SK-N-SH (cell line): ENCODE data around the gene C1orf159. TPM values are rescaled to one million over a fixed set of nuclear protein-coding genes. Genes with fewer than 3 reads are reported as not detected.
A peak's percentile ranks its signal among the peaks of the same experiment; 100 is the strongest.

ENCODE experiments used
- CTCF ChIA-PET: fragments of 300-600, 350-600 bp; formaldehyde crosslinking; extraction: SDS; loops from one replicate; lab custom pipeline; 2021; lab: Yijun Ruan, JAX
- POLR2A ChIA-PET: fragments of 350-600 bp; sonication (Branson Sonifier 250); formaldehyde crosslinking; extraction: SDS; loops from one replicate; lab custom pipeline; 2020; ENCODE audit warnings: antibody characterized with exemption, inconsistent platforms; lab: Yijun Ruan, JAX
- DNase-seq: peaks from one replicate; pipeline ENCODE4 v3.0.0; 2012
- H2AFZ ChIP-seq: fragments of 200-600 bp; sonication (generic); 2 replicates; pipeline ENCODE4 v1.8.1; 2016; ENCODE audit warnings: antibody characterized with exemption, mild to moderate bottlenecking, low read depth
- H3F3A ChIP-seq: fragments of 200-600 bp; sonication (generic); replicated peaks from 2 replicates; pipeline ENCODE3; 2016; ENCODE audit warnings: antibody characterized with exemption, mild to moderate bottlenecking; ENCODE audit not compliant: insufficient read depth
- H3K27ac ChIP-seq, 2 experiments: fragments of 200-500 bp in 1 of 2; fragments of 200-600 bp in 1 of 2; sonication (Bioruptor generic) in 1 of 2; sonication (generic), shearing (Covaris generic) in 1 of 2; 2 replicates each; pipeline versions ENCODE4 v1.5.1 to v1.6.1; 2014 to 2016; ENCODE audit warnings: low read depth in 2 of 2, inconsistent platforms in 1 of 2, low read length in 1 of 2, mild to moderate bottlenecking in 1 of 2, mixed read lengths in 1 of 2
- H3K27me3 ChIP-seq: fragments of 200-600 bp; sonication (generic), shearing (Covaris generic); 2 replicates; pipeline ENCODE4 v1.6.1; 2016; ENCODE audit warnings: mixed run types; ENCODE audit not compliant: insufficient read depth
- H3K36me3 ChIP-seq, 2 experiments: fragments of 200-500 bp in 1 of 2; fragments of 200-600 bp in 1 of 2; sonication (Bioruptor generic) in 1 of 2; sonication (generic) in 1 of 2; replicated peaks in 1 of 2; 2 replicates each; pipeline versions ENCODE3 to v1.5.1; 2014 to 2016; ENCODE audit warnings: low read length in 1 of 2, mild to moderate bottlenecking in 1 of 2; ENCODE audit not compliant: insufficient read depth in 2 of 2, control insufficient read depth in 1 of 2
- H3K4me1 ChIP-seq, 2 experiments: fragments of 200-500 bp in 1 of 2; fragments of 200-600 bp in 1 of 2; sonication (Bioruptor generic) in 1 of 2; sonication (generic), shearing (Covaris generic) in 1 of 2; 2 replicates each; pipeline versions ENCODE4 v1.5.1 to v1.6.1; 2014 to 2016; ENCODE audit warnings: low read depth in 1 of 2, low read length in 1 of 2, mixed run types in 1 of 2; ENCODE audit not compliant: insufficient read depth in 2 of 2, control insufficient read depth in 1 of 2
- H3K4me2 ChIP-seq: fragments of 200-600 bp; sonication (generic), shearing (Covaris generic); 2 replicates; pipeline ENCODE4 v1.6.1; 2017; ENCODE audit warnings: mixed run types
- H3K4me3 ChIP-seq, 2 experiments: fragments of 200-500 bp in 1 of 2; fragments of 200-600 bp in 1 of 2; sonication (Bioruptor generic) in 1 of 2; sonication (generic), shearing (Covaris generic) in 1 of 2; 2 replicates each; pipeline versions ENCODE4 v1.5.1 to v1.8.1; 2014 to 2016; ENCODE audit warnings: low read depth in 2 of 2, inconsistent platforms in 1 of 2, low read length in 1 of 2, mild to moderate bottlenecking in 1 of 2, mixed read lengths in 1 of 2, moderate library complexity in 1 of 2
- H3K79me2 ChIP-seq: fragments of 200-600 bp; sonication (generic); 2 replicates; pipeline ENCODE4 v1.8.1; 2017; ENCODE audit warnings: mild to moderate bottlenecking; ENCODE audit not compliant: insufficient read depth
- H3K9ac ChIP-seq: fragments of 200-600 bp; sonication (generic); 2 replicates; pipeline ENCODE4 v1.6.1; 2017; ENCODE audit warnings: mixed run types
- H3K9me2 ChIP-seq: fragments of 200-600 bp; sonication (generic); 2 replicates; pipeline ENCODE4 v1.6.1; 2017; ENCODE audit warnings: mixed run types
- H3K9me3 ChIP-seq: fragments of 200-600 bp; sonication (generic); 2 replicates; pipeline ENCODE4 v1.6.1; 2017; ENCODE audit warnings: mixed run types, mild to moderate bottlenecking, moderate library complexity
- H4K20me1 ChIP-seq: fragments of 200-600 bp; sonication (generic); 2 replicates; pipeline ENCODE4 v1.6.1; 2017; ENCODE audit warnings: mild to moderate bottlenecking, mixed run types; ENCODE audit not compliant: insufficient read depth
- CTCF ChIP-seq: fragments of 200-600 bp; sonication (generic); IDR thresholded peaks from 2 replicates; pipeline ENCODE4 v1.6.1; 2017; ENCODE audit warnings: antibody characterized with exemption, mild to moderate bottlenecking, moderate library complexity
- EP300 ChIP-seq, 2 experiments: IDR thresholded peaks; 2 replicates each; pipeline versions ENCODE4 v1.4.0 to v1.6.1; 2012; ENCODE audit warnings: borderline replicate concordance in 1 of 2, low read depth in 1 of 2, low read length in 1 of 2
- EZH2phosphoT487 ChIP-seq: fragments of 200-600 bp; sonication (generic); IDR thresholded peaks from 2 replicates; pipeline ENCODE4 v1.6.1; 2017; ENCODE audit warnings: low read depth, mixed run types, mild to moderate bottlenecking, antibody characterized with exemption, moderate library complexity, borderline replicate concordance
- GABPA ChIP-seq: IDR thresholded peaks from 2 replicates; pipeline ENCODE4 v1.4.0; 2012; ENCODE audit warnings: low read depth, mild to moderate bottlenecking
- IRF3 ChIP-seq: fragments of 150-350 bp; IDR thresholded peaks from 2 replicates; pipeline ENCODE4 v1.6.1; 2016; ENCODE audit warnings: mild to moderate bottlenecking, low read depth, low read length
- JUND ChIP-seq: IDR thresholded peaks from 2 replicates; pipeline ENCODE4 v1.4.0; 2012
- MEF2A ChIP-seq: IDR thresholded peaks from 2 replicates; pipeline ENCODE4 v1.4.0; 2012; ENCODE audit warnings: low read depth, borderline replicate concordance
- NFIC ChIP-seq: IDR thresholded peaks from 2 replicates; pipeline ENCODE4 v1.4.0; 2012; ENCODE audit warnings: borderline replicate concordance
- POLR2AphosphoS5 ChIP-seq: IDR thresholded peaks from 2 replicates; pipeline ENCODE4 v1.6.1; 2012; ENCODE audit warnings: low read depth, low read length
- RAD21 ChIP-seq: IDR thresholded peaks from 2 replicates; pipeline ENCODE4 v1.6.1; 2012; ENCODE audit warnings: mild to moderate bottlenecking, low read length
- RCOR1 ChIP-seq: fragments of 150-350 bp; IDR thresholded peaks from 2 replicates; pipeline ENCODE4 v1.6.1; 2017; ENCODE audit warnings: antibody characterized with exemption, low read length
- REST ChIP-seq: IDR thresholded peaks from 2 replicates; pipeline ENCODE4 v1.6.1; 2012; ENCODE audit warnings: mild to moderate bottlenecking, low read depth, low read length, moderate library complexity
- RFX5 ChIP-seq: IDR thresholded peaks from 2 replicates; pipeline ENCODE4 v1.6.1; 2012; ENCODE audit warnings: mild to moderate bottlenecking, improper control_type of control experiment, low read length
- SIN3A ChIP-seq: IDR thresholded peaks from 2 replicates; pipeline ENCODE4 v1.6.1; 2012; ENCODE audit warnings: low read depth, mild to moderate bottlenecking, low read length, moderate library complexity, borderline replicate concordance
- SMC3 ChIP-seq: IDR thresholded peaks from 2 replicates; pipeline ENCODE4 v1.6.1; 2012; ENCODE audit warnings: low read depth, low read length, improper control_type of control experiment
- TEAD4 ChIP-seq: IDR thresholded peaks from 2 replicates; pipeline ENCODE4 v1.4.0; 2012; ENCODE audit warnings: mild to moderate bottlenecking, borderline replicate concordance; ENCODE audit not compliant: insufficient read depth
- USF1 ChIP-seq: IDR thresholded peaks from 2 replicates; pipeline ENCODE4 v1.4.0; 2012; ENCODE audit warnings: low read depth, borderline replicate concordance
- WGBS: methylation state at CpG from one replicate; pipeline ENCODE4 v1.1.6; 2017; ENCODE audit warnings: low lambda C conversion rate; 5-methylcytosine and 5-hydroxymethylcytosine counted together
- polyA plus RNA-seq, 3 experiments: library from polyadenylated mRNA; depleted of rRNA; stranded (reverse); fragments of >200 nt; gene quantifications; 2 replicates each; pipeline ENCODE4 v1.2.3, GENCODE V29; 2012

C1orf159 gene
- polyA plus RNA-seq, 1 of the 3 experiments (the other 2 are of a cell fraction) = 10.2 TPM

GRCh38 chr1:1058921-1059493 lies 56.9 kb downstream of the C1orf159 start:
- DNase-seq = no peak
- Histone ChIP-seq H3K79me2 (no peaks in the 10 kb centered on the region), H3K9me2 (no peaks in the 10 kb centered on the region), H3K36me3 (peaks cover 0 to 4% of the 10 kb centered on the region in 2 experiments), H3K9me3 (no peaks in the 10 kb centered on the region), H3F3A (peaks cover 3% of the 10 kb centered on the region), H2AFZ (no peak overlapping the region), H3K27me3 (peaks cover 20% of the 10 kb centered on the region; the same call in 1 of the 2 replicates), H3K4me3 (peak overlapping the region; percentile 51 to 56)
- WGBS = 4% methylated on average over 11 of the region's 48 CpGs
- CTCF ChIA-PET = interaction anchor here (0.7 to 15.4 kb wide), 16 partner anchors 8 to 233 kb away, joined by 3 to 216 read pairs (median 5); partner anchors contain the start of genes ISG15 and PERM1
- POLR2A ChIA-PET = interaction anchor here (1.0 kb wide), 1 partner anchor 53 kb away, joined by 3 read pairs; no protein-coding TSS in a partner anchor
- no peak for TF ChIP-seq EZH2phosphoT487
- TF ChIP-seq NFIC = no peak
- no peak for TF ChIP-seq TEAD4
- peak; percentile 47 for TF ChIP-seq CTCF
- TF ChIP-seq, all 33 proteins: peak for 1
- Histone ChIP-seq H3K4me1 (peaks cover 0 to 4% of the 10 kb centered on the region in 2 experiments; a peak in 1 of 4 replicates), H3K9ac (no peak overlapping the region), H3K27ac (no peak overlapping the region), H4K20me1 (peaks cover 2% of the 10 kb centered on the region; the same call in 1 of the 2 replicates), H3K4me2 (peak overlapping the region; percentile 69)

- H4K20me1 ChIP-seq = no peaks in the 10 kb centered on the region
- 10% methylated on average over 22 of the region's 24 CpGs for WGBS
- H3K4me3 ChIP-seq = no peak overlapping the region
- no peak overlapping the region for H3K9ac ChIP-seq
- POLR2A ChIA-PET = no interaction called here
- no peak overlapping the region for H3K27ac ChIP-seq
- H3K9me3 ChIP-seq = no peaks in the 10 kb centered on the region
- peaks cover 20% of the 10 kb centered on the region; the same call in 1 of the 2 replicates for H3K27me3 ChIP-seq
- peaks cover 3% of the 10 kb centered on the region for H3F3A ChIP-seq
- peaks cover 0 to 3% of the 10 kb centered on the region in 2 experiments; a peak in 1 of 4 replicates for H3K4me1 ChIP-seq
- CTCF ChIA-PET = interaction anchor here (0.8 to 15.4 kb wide), 14 partner anchors 7 to 234 kb away, joined by 3 to 216 read pairs (median 4); partner anchors contain the start of gene PERM1
- no peak overlapping the region for H2AFZ ChIP-seq
- H3K36me3 ChIP-seq = peaks cover 0 to 5% of the 10 kb centered on the region in 2 experiments
- H3K79me2 ChIP-seq = no peaks in the 10 kb centered on the region
- no peaks in the 10 kb centered on the region for H3K9me2 ChIP-seq
- DNase-seq = no peak
- H3K4me2 ChIP-seq = peak overlapping the region; percentile 69; the same call in 1 of the 2 replicates
- TF ChIP-seq RFX5 (no peak), POLR2AphosphoS5 (no peak), JUND (no peak), USF1 (no peak), EP300 (IDR thresholded peaks at IDR 0.05; ENCODE audit: borderline replicate concordance in 1 of 2, low read depth in 1 of 2, low read length in 1 of 2) (no peak), RCOR1 (no peak), IRF3 (no peak), REST (no peak), RAD21 (no peak), SIN3A (no peak), GABPA (no peak), SMC3 (no peak), MEF2A (no peak)
These were observed 57.6 kb downstream of the C1orf159 start for GRCh38 chr1:1058088-1058905.
